Renal pelvis (tissue), 4 donors: ENCODE measurements around the gene PRR9. TPM values are rescaled to one million over a fixed set of nuclear protein-coding genes. Genes with fewer than 3 reads are reported as not detected.

ENCODE experiments used
- DNase-seq: peaks from one replicate; pipeline ENCODE4 v3.0.0-alpha.2; 2013
- polyA plus RNA-seq, 3 donors: library from polyadenylated mRNA; unstranded; fragments of 120-200 nt; gene quantifications; one replicate each; pipeline ENCODE4 v1.2.1, GENCODE V29; 2013; ENCODE audit not compliant: insufficient read length in 3 of 3

The PRR9 gene
- polyA plus RNA-seq, 3 donors, result not detected

DNA sequence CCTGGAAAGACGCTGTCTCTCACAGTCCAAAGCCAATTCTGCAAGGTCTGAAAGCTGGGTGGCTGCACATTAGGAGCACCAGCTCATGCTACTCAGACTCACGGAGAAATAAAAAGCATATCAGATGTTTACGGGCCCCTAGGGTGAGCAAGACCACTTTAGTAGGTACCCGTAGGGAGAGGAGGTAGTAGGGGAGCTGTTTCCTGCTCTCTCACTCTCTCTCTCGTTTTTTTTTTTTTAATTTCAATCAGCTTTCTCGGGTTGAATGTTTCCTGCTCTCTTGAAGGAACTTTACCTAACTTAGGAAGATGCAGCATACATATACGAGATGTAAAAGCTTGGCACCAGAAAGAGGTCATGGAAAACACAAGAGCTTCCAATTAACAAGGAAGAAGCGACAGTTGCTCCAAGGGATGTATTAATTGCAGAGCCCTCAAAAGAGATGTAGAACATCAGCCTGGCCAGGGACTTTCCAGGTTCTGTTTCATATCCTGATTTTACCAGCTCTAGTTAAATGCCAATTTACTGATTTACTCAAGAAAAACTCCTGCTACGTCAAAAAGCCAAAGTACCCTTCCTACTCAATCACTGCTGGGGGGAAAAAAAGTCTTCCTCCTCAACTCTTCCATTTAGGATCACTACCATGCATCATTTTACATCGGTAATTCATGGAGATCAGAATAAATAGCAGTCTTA is 45.2 kb downstream of the PRR9 start:
- no peak for DNase-seq

DNA sequence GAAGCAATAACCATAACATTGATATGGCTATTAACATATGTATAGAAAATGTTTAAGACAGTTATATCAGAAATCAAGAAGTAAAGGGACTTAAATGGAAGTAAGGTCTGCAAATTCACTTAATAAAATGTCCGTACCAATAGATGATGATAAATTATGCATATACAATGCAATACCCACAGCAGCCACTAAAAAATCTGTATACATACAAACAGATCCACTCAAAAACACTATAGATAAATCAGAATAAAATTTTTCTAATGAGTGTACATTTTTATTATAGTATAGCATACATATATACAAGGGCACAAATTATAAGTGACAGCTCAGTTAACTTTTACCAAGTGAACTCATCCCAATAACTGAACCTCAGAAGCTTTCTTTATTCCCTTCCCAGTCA is 48.1 kb downstream of the PRR9 start:
- DNase-seq, result no peak

Other genes with a start within 250 kb of the PRR9 start
- gene SPRR4, start 246.9 kb upstream of the PRR9 start, polyA plus RNA-seq, result not detected
- not detected for gene SPRR1A, start 233.5 kb upstream of the PRR9 start, polyA plus RNA-seq
- gene SPRR3, start 215.8 kb upstream of the PRR9 start, polyA plus RNA-seq, result under 1 TPM in 1 of 3 donors, not detected in 2; 0.23 TPM
- not detected for gene SPRR1B, start 186.4 kb upstream of the PRR9 start, polyA plus RNA-seq
- gene SPRR2D, start 176.5 kb upstream of the PRR9 start, polyA plus RNA-seq, result under 1 TPM in 1 of 3 donors, not detected in 2; 0.14 TPM
- gene SPRR2A, start 160.1 kb upstream of the PRR9 start, polyA plus RNA-seq, result not detected
- gene SPRR2B, start 146.0 kb upstream of the PRR9 start, polyA plus RNA-seq, result under 1 TPM in 1 of 3 donors, not detected in 2; 0.16 TPM
- gene SPRR2E, start 123.1 kb upstream of the PRR9 start, polyA plus RNA-seq, result not detected
- not detected for gene SPRR2F, start 104.1 kb upstream of the PRR9 start, polyA plus RNA-seq
- not detected for gene SPRR2G, start 66.7 kb upstream of the PRR9 start, polyA plus RNA-seq
- not detected for gene LELP1, start 14.2 kb upstream of the PRR9 start, polyA plus RNA-seq
- gene LORICRIN, start 42.1 kb downstream of the PRR9 start, polyA plus RNA-seq, result under 1 TPM in 1 of 3 donors, not detected in 2; 0.07 TPM
- not detected for gene PGLYRP3, start 95.4 kb downstream of the PRR9 start, polyA plus RNA-seq
- not detected for gene PGLYRP4, start 131.3 kb downstream of the PRR9 start, polyA plus RNA-seq
- gene S100A9, start 140.3 kb downstream of the PRR9 start, polyA plus RNA-seq, result 10 to 100 TPM in 2 of 3 donors, 1 to 10 TPM in 1; 9.1 to 27.1 (median 20.4) TPM
- gene S100A12, start 158.0 kb downstream of the PRR9 start, polyA plus RNA-seq, result 1 to 10 TPM; 1.1 to 2.5 (median 1.6) TPM
- 10 to 100 TPM in 2 of 3 donors, 1 to 10 TPM in 1; 5.3 to 17.8 (median 14.4) TPM for gene S100A8, start 173.5 kb downstream of the PRR9 start, polyA plus RNA-seq
- not detected for gene S100A7A, start 198.9 kb downstream of the PRR9 start, polyA plus RNA-seq
- gene S100A7, start 243.1 kb downstream of the PRR9 start, polyA plus RNA-seq, result under 1 TPM in 1 of 3 donors, not detected in 2; 0.98 TPM